ENCODE data around the gene FMO5.
A peak's percentile ranks its signal among the peaks of the same experiment; 100 is the strongest.

DNA sequence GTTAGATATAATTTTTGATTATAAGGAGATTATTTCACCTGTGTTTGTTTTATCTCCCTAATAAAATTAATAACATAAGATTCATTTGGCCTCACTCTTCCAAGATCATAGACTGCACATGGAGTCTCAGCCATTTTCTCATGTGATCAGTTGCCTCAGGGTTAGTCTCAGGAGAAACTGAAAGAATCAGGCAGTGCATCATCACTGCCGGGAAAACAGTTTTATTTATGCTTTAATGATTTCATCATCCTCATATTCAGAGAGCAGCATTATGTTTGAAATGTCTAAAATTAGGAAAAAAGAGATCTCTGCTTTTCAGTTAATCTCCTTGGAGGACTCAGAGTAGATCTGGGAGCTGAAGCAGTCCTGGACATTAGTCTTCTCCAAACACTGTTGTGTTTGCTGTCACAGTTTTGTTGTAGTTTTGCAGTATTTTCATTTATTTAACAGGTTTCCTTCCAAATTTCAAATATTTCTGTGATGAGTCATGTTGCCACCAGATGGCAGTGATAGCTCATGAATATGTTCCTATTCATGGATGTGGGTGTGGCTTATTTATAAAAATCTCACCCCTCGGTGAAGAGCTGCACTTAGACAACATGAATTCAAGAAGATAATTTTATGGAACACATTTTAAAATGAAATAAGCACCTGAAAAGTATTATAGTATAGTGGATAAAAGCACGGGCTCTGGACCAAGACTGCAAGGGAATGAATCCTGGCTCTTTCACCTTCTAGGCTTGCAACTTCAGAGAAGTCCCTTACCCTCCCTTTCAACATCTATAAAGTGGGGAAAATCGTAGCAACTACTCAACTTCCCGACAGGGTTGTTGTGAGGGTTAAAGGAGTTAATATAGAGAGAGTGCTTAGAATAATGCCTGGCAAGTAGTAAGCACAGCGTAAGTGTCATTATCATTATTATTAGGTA, 48.5 kb upstream of the FMO5 start:
- TF ChIP-seq CTCF (IDR thresholded peaks at IDR 0.05 in 2 of 3, conservative IDR thresholded peaks at IDR 0.05 in 1 of 3; ENCODE audit: control insufficient read depth in 2 of 3, extremely low read depth in 1 of 3, insufficient read depth in 1 of 3, low read depth in 3 of 3, low read length in 3 of 3) (peak; percentile 47 to 65 (median 61); a peak in 5 of 6 replicates), ESRRA (IDR thresholded peaks at IDR 0.05; ENCODE audit: low read length) (no peak), TCF7 (IDR thresholded peaks at IDR 0.05; ENCODE audit: borderline replicate concordance) (no peak), RCOR1 (conservative IDR thresholded peaks at IDR 0.05; ENCODE audit: low read depth, low read length) (no peak), ZNF274 (IDR thresholded peaks at IDR 0.05; ENCODE audit: insufficient read depth, insufficient read length) (no peak), REST (IDR thresholded peaks at IDR 0.05; ENCODE audit: low read depth, low read length) (no peak), TAF1 (IDR thresholded peaks at IDR 0.05; ENCODE audit: borderline replicate concordance, low read depth, low read length) (no peak), CBX5 (IDR thresholded peaks at IDR 0.05; ENCODE audit: low read depth) (no peak), NFIC (IDR thresholded peaks at IDR 0.05; ENCODE audit: low read depth, low read length) (no peak), MLLT1 (IDR thresholded peaks at IDR 0.05) (no peak), RAD21 (IDR thresholded peaks at IDR 0.05; ENCODE audit: insufficient read depth, low read depth, low read length) (peak; percentile 71), RELA (IDR thresholded peaks at IDR 0.05; ENCODE audit: borderline replicate concordance, partially characterized antibody) (no peak)
- TF ChIP-seq, protein P1, sequence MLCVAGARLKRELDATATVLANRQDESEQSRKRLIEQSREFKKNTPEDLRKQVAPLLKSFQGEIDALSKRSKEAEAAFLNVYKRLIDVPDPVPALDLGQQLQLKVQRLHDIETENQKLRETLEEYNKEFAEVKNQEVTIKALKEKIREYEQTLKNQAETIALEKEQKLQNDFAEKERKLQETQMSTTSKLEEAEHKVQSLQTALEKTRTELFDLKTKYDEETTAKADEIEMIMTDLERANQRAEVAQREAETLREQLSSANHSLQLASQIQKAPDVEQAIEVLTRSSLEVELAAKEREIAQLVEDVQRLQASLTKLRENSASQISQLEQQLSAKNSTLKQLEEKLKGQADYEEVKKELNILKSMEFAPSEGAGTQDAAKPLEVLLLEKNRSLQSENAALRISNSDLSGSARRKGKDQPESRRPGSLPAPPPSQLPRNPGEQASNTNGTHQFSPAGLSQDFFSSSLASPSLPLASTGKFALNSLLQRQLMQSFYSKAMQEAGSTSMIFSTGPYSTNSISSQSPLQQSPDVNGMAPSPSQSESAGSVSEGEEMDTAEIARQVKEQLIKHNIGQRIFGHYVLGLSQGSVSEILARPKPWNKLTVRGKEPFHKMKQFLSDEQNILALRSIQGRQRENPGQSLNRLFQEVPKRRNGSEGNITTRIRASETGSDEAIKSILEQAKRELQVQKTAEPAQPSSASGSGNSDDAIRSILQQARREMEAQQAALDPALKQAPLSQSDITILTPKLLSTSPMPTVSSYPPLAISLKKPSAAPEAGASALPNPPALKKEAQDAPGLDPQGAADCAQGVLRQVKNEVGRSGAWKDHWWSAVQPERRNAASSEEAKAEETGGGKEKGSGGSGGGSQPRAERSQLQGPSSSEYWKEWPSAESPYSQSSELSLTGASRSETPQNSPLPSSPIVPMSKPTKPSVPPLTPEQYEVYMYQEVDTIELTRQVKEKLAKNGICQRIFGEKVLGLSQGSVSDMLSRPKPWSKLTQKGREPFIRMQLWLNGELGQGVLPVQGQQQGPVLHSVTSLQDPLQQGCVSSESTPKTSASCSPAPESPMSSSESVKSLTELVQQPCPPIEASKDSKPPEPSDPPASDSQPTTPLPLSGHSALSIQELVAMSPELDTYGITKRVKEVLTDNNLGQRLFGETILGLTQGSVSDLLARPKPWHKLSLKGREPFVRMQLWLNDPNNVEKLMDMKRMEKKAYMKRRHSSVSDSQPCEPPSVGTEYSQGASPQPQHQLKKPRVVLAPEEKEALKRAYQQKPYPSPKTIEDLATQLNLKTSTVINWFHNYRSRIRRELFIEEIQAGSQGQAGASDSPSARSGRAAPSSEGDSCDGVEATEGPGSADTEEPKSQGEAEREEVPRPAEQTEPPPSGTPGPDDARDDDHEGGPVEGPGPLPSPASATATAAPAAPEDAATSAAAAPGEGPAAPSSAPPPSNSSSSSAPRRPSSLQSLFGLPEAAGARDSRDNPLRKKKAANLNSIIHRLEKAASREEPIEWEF (IDR thresholded peaks at IDR 0.05; ENCODE audit: insufficient replicate concordance, low read depth, low read length): no peak
- TF ChIP-seq, protein P2, sequence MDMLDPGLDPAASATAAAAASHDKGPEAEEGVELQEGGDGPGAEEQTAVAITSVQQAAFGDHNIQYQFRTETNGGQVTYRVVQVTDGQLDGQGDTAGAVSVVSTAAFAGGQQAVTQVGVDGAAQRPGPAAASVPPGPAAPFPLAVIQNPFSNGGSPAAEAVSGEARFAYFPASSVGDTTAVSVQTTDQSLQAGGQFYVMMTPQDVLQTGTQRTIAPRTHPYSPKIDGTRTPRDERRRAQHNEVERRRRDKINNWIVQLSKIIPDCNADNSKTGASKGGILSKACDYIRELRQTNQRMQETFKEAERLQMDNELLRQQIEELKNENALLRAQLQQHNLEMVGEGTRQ (IDR thresholded peaks at IDR 0.05; ENCODE audit: borderline replicate concordance, low read depth, low read length): no peak

All from GM12878 (cell line).